HEK293T (cell line): ENCODE data around the gene S100B.

Source experiments
- ARNT ChIP-seq: fragments of 450-650 bp; IDR thresholded peaks from 2 replicates; pipeline ENCODE4 v1.6.1; 2017; ENCODE audit warnings: mild to moderate bottlenecking
- BHLHE40 ChIP-seq: fragments of 450-650 bp; IDR thresholded peaks from 2 replicates; pipeline ENCODE4 v1.6.1; 2016; ENCODE audit warnings: mild to moderate bottlenecking, moderate library complexity, borderline replicate concordance
- CTBP1 ChIP-seq: fragments of 450-650 bp; IDR thresholded peaks from 2 replicates; pipeline ENCODE4 v1.6.1; 2016; ENCODE audit warnings: borderline replicate concordance
- ELF4 ChIP-seq: fragments of 450-650 bp; IDR thresholded peaks from 2 replicates; pipeline ENCODE4 v1.6.1; 2017; ENCODE audit warnings: antibody characterized with exemption
- FOXA1 ChIP-seq: fragments of 450-650 bp; IDR thresholded peaks from 2 replicates; pipeline ENCODE4 v1.6.1; 2016; ENCODE audit warnings: mild to moderate bottlenecking
- FOXK2 ChIP-seq: fragments of 450-650 bp; IDR thresholded peaks from 2 replicates; pipeline ENCODE4 v1.6.1; 2016; ENCODE audit warnings: mild to moderate bottlenecking
- FOXM1 ChIP-seq: fragments of 450-650 bp; IDR thresholded peaks from 2 replicates; pipeline ENCODE4 v1.6.1; 2017; ENCODE audit warnings: mild to moderate bottlenecking, borderline replicate concordance
- HDGF ChIP-seq: fragments of 450-650 bp; IDR thresholded peaks from 2 replicates; pipeline ENCODE4 v1.6.1; 2017; ENCODE audit warnings: antibody characterized with exemption, borderline replicate concordance
- L3MBTL2 ChIP-seq: fragments of 450-650 bp; conservative IDR thresholded peaks from 2 replicates; pipeline ENCODE4 v1.6.1; 2016; ENCODE audit warnings: mild to moderate bottlenecking
- NFRKB ChIP-seq: fragments of 450-650 bp; IDR thresholded peaks from 2 replicates; pipeline ENCODE4 v1.6.1; 2016; ENCODE audit warnings: mild to moderate bottlenecking, moderate library complexity
- PKNOX1 ChIP-seq: fragments of 450-650 bp; IDR thresholded peaks from 2 replicates; pipeline ENCODE4 v1.6.1; 2016
- SP1 ChIP-seq: fragments of 450-650 bp; IDR thresholded peaks from 2 replicates; pipeline ENCODE4 v1.6.1; 2017
- SUZ12 ChIP-seq: fragments of 450-650 bp; IDR thresholded peaks from 2 replicates; pipeline ENCODE4 v1.6.1; 2016; ENCODE audit warnings: mild to moderate bottlenecking

- no peak for TF ChIP-seq SP1
- no peak for TF ChIP-seq ELF4
- TF ChIP-seq NFRKB: no peak
- TF ChIP-seq FOXM1: no peak
- TF ChIP-seq CTBP1: no peak
- TF ChIP-seq SUZ12: no peak
- TF ChIP-seq HDGF: no peak
- TF ChIP-seq FOXK2: no peak
- no peak for TF ChIP-seq PKNOX1
- TF ChIP-seq FOXA1: no peak
- TF ChIP-seq ARNT: no peak
- no peak for TF ChIP-seq L3MBTL2
- TF ChIP-seq BHLHE40: no peak
Observed at GRCh38 chr21:46596201-46596600, 8.7 kb downstream of the S100B start.
